Fibroblast of skin of left quadriceps (primary cell): ENCODE data around the gene RRAS.
"Not testable (repeated sequence)": the region's sequence is repeated elsewhere in the genome, so short reads cannot be mapped to it uniquely, and the experiment has no call there.

Experiments used
- DNase-seq, 2 experiments: peaks; one replicate each; pipeline ENCODE4 v3.0.0-alpha.2; 2013; ENCODE audit warnings: low read depth in 2 of 2

Gene RRAS

DNA sequence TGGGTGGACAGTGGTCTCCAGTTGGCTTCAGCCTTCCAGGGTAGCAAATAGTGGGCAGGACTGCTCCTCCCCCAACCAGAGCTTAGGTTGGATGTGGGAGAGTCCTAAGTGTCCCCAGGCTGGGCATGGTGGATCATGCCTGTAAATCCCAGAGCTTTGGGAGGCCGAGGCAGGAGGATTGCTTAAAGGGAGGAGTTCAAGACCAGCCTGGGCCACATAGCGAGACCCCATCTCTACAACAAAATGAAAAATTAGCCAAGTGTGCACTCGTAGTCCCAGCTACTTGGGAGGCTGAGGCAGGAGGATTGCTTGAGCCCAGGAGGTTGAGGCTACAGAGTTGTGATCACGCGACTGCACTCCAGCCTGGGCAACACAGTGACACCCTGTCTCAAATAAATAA is 7.4 kb downstream of the RRAS start:
- DNase-seq = no peak

- DNase-seq = no peak
These were observed 8.2 kb downstream of the RRAS start for GRCh38 chr19:49631610-49632192.

DNA sequence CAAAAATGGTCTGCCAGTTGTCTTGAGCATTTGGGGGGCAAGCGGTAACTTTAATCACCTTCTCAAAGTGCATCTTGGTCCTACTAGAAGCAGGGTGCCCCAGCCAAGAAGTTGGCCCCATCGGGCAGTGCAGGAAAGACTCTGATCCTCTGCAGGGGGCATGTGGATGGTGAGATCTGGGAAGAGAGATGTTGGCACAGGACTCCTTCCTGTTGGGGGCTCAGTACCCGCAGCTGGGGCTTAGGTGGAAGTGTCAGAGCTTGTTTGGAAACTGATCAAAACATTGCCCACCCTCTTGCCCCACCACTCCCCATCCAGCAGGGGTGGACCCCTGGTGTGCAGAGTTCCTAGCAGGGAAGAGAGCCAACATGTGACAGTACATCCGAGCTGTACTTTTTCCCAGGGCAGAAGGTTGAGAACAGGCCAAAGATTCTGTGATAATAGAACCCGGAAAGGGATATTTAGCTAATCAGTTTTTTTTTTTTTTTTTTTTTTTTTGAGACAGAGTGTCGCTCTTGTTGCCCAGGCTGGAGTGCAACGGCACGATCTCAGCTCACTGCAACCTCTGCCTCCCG is 8.8 kb downstream of the RRAS start:
- no peak for DNase-seq

- DNase-seq = no peak
These were observed 10.3 kb downstream of the RRAS start for GRCh38 chr19:49629659-49630058.

DNA sequence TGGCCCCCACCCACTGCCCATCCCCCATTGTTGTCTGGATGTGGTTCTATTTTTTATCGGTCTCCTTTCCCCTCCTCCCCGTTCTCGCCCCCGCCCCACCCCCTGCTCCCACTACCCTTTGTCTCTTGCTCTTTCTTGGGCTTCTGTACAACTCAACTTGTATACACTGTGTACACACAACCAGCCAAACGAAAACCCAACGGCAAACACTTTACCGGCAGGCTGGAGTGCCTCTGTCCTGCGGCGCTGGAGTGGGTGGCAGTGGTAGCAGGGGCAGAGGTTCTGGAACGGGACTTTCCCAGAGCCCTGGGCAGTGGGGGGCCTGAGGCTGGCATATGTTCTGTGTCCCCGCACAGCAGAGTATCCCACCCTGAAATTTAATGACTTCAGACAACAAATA is 13.7 kb downstream of the RRAS start:
- DNase-seq = no peak

GRCh38 chr19:49624967-49625910 is 14.7 kb downstream of the RRAS start:
- DNase-seq = no peak

- not testable (repeated sequence) for DNase-seq
These were observed 22.1 kb downstream of the RRAS start for GRCh38 chr19:49617860-49618259.

DNA sequence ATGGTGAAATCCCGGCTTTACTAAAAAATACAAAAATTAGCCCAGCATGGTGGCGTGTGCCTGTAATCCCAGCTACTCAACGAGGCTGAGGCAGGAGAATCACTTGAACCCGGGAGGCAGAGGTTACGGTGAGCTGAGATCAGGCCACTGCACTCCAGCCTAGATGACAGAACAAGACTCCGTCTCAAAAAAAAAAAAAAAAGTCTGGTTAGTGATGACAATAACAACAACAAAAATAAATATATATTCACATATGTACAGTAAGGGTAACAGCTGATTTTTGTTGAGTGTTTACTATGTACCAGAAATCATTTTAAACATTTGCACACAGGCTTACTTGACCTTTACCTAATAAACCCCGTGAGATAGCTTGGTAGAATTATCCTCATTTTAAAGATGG is 23.0 kb downstream of the RRAS start:
- no peak for DNase-seq

DNA sequence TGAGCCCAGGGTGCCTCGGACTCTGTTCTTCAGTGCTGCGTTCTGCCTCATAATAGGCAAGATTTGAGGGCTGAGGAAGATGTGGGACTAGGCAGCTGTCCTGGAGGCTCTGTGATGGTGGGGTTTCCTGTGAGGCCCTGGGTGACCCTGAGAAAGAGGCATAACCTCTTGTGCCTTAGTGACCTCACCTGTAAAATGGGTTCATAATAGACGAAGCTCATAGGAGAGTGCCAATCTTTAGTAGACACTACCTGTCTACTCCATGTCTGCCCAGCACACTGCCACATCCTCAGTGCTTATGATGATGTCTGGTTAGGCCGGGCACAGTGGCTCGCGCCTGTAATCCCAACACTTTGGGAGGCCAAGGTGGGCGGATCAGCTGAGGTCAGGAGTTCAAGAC is 23.4 kb downstream of the RRAS start:
- DNase-seq = no peak

DNA sequence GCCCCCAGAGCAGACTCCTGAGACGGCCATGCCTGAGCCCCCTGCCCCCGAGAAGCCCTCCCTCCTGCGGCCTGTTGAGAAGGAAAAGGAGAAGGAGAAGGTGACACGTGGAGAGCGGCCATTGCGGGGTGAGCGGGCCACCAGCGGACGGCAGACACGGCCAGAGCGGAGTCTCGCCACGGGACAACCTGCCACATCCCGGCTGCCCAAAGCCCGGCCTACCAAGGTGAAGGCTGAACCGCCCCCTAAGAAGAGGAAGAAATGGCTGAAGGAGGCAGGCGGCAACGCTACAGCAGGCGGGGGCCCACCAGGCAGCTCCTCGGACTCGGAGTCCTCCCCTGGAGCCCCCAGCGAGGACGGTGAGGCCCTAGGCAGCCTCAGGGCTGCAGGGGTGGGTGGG is 24.1 kb downstream of the RRAS start:
- no peak for DNase-seq

- no peak for DNase-seq
These were observed 25.7 kb downstream of the RRAS start for GRCh38 chr19:49614096-49614833.

GRCh38 chr19:49613374-49613773 is 26.6 kb downstream of the RRAS start:
- DNase-seq = no peak

GRCh38 chr19:49609499-49610092 is 30.3 kb downstream of the RRAS start:
- no peak for DNase-seq

- no peak for DNase-seq
These were observed 34.3 kb downstream of the RRAS start for GRCh38 chr19:49605605-49606004.

DNA sequence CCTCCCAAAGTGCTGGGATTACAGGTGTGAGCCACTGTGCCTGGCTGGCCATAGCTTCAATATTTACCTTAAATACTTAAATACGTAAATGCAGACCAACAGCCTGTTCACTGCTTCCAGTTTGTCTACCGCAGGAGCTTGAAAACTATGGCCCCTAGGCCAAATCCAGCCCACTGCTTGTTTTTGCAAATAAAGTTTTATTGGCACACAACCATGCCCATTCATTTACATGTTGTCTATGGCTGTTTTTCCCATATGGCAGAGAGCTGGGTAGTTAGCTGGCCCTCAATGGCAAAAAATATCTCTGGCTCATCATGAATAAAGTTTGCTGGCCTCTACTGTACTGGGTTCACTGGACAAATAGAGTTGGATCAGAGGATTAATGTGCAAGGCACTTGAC is 37.1 kb downstream of the RRAS start:
- no peak for DNase-seq

DNA sequence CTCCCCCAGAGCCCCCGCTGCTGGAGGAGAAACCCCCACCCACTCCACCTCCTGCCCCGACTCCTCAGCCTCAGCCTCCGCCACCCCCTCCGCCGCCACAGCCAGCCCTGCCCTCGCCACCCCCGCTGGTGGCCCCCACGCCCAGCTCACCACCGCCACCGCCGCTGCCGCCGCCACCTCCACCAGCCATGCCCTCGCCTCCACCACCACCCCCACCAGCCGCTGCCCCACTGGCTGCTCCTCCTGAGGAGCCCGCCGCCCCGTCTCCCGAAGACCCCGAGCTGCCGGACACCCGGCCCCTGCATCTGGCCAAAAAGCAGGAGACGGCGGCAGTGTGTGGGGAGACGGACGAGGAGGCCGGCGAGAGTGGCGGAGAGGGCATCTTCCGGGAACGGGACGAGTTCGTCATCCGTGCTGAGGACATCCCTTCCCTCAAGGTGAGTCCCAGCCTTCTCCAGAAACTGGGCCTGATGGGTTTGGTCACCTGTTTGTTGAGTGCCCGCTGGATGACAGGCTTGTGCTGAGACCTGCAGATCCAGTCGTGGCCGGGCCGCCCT is 38.4 kb downstream of the RRAS start:
- DNase-seq = no peak

- no peak for DNase-seq
These were observed 40.3 kb downstream of the RRAS start for GRCh38 chr19:49599378-49600295.

DNA sequence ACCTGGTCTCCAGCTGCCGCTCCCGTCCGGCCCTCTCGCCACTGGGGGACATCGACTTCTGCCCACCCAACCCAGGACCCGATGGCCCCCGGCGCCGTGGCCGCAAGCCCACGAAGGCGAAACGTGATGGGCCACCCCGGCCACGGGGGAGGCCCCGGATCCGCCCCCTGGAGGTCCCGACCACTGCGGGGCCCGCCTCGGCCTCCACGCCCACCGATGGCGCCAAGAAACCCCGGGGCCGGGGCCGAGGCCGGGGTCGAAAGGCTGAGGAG is 42.3 kb downstream of the RRAS start:
- DNase-seq = no peak

DNA sequence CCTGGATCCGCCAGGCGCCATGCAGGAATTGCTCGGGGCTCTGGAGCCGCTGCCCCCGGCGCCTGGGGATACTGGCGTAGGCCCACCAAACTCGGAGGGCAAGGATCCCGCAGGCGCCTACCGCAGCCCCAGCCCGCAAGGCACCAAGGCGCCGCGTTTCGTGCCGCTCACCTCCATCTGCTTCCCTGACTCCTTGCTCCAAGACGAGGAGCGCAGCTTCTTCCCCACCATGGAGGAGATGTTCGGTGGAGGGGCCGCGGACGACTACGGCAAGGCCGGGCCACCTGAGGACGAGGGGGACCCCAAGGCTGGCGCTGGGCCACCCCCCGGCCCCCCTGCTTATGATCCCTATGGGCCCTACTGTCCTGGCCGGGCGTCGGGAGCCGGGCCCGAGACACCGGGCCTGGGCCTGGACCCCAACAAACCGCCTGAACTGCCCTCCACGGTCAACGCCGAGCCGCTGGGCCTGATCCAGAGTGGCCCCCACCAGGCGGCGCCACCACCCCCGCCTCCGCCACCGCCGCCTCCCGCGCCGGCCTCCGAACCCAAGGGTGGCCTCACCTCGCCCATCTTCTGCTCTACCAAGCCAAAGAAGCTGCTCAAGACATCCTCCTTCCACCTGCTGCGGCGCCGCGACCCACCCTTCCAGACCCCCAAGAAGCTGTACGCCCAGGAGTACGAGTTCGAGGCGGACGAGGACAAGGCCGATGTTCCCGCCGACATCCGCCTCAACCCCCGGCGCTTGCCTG is 42.8 kb downstream of the RRAS start:
- no peak for DNase-seq

GRCh38 chr19:49596407-49596806 is 43.5 kb downstream of the RRAS start:
- DNase-seq = no peak
